BE2C (cell line): ENCODE results near the gene ACE.

Experiments used
- DNase-seq: peaks from one replicate; pipeline ENCODE4 v3.0.0-alpha.2; 2020
- H3K27me3 ChIP-seq: fragments of 250-450 bp; sonication (Bioruptor Pico); 2 replicates; pipeline ENCODE4 v1.5.1; 2020; ENCODE audit warnings: mild to moderate bottlenecking
- H3K36me3 ChIP-seq: fragments of 250-450 bp; sonication (Bioruptor Pico); 2 replicates; pipeline ENCODE4 v1.5.1; 2020; ENCODE audit warnings: mild to moderate bottlenecking
- H3K4me1 ChIP-seq: fragments of 250-450 bp; sonication (Bioruptor Pico); 2 replicates; pipeline ENCODE4 v1.5.1; 2020
- H3K4me3 ChIP-seq: 2 replicates; pipeline ENCODE4 v1.5.1; 2011; ENCODE audit warnings: low read depth, low read length
- H3K9me3 ChIP-seq: fragments of 250-450 bp; sonication (Bioruptor Pico); 2 replicates; pipeline ENCODE4 v1.5.1; 2020
- CTCF ChIP-seq: IDR thresholded peaks from 2 replicates; pipeline ENCODE4 v1.5.1; 2012; ENCODE audit warnings: mild to moderate bottlenecking, low read depth, low read length

ACE gene

GRCh38 chr17:63474586-63475460, 2.0 kb upstream of the ACE start:
- H3K27me3 ChIP-seq: no peaks in the 10 kb centered on the region
- no peak for DNase-seq
- no peak for TF ChIP-seq CTCF
- no peaks in the 10 kb centered on the region for H3K9me3 ChIP-seq
- peaks cover 39% of the 10 kb centered on the region for H3K4me1 ChIP-seq
- H3K4me3 ChIP-seq: no peak overlapping the region
- H3K36me3 ChIP-seq: no peaks in the 10 kb centered on the region

- no peak for TF ChIP-seq CTCF
- Histone ChIP-seq H3K9me3 (no peaks in the 10 kb centered on the region), H3K4me1 (peaks cover 46% of the 10 kb centered on the region), H3K36me3 (peaks cover 4% of the 10 kb centered on the region; the same call in 1 of the 2 replicates), H3K4me3 (peak overlapping the region; percentile 81), H3K27me3 (no peaks in the 10 kb centered on the region)
- peak; percentile 54 for DNase-seq
These were observed 1.1 kb upstream of the ACE start for GRCh38 chr17:63475491-63476412.

- Histone ChIP-seq H3K4me3 (peak overlapping the region; percentile 81), H3K36me3 (peaks cover 6% of the 10 kb centered on the region), H3K27me3 (no peaks in the 10 kb centered on the region), H3K4me1 (peaks cover 49% of the 10 kb centered on the region), H3K9me3 (no peaks in the 10 kb centered on the region)
- DNase-seq: peak; percentile 71
- no peak for TF ChIP-seq CTCF
These were observed 405 bp upstream of the ACE start for GRCh38 chr17:63476459-63476853.

DNA sequence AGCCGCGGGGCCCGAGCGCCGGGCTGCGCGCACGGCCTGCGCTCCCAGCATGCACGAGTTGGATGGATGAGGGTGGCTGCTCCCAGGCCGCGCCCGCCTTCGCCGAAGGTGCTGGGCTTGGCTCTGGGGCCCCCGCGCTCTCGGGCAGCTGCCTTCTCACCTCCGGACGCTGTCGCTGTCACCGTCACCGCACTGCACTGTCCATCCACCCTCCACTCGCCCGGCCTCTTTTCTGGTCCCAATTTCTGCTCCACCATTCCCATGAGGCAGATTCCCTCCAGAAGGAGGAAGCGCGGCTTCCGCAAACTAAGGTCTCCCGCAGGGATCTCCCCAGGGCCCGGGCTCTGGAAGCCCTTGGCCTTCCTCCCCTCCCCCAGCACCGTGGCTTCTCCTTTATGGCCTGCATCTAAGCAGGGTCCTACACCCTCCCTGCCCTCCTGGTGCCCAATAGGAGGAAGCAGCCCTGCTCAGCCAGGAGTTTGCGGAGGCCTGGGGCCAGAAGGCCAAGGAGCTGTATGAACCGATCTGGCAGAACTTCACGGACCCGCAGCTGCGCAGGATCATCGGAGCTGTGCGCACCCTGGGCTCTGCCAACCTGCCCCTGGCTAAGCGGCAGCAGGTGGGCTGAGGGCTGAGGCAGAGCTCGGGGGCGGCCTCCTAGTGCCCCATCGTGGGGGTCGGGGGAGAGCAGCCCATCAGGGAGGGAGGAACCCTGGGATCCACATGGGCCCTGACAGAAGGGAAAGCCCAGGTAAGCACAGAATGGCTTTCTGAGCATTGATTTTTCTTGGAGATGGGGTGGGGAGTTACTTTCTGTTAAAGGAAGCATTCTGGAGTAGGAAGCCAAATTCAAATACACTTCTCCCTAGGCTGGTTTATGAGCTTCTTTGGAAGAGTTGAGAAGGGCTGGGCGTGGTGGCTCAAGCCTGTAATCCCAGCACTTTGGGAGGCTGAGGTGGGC, 899 bp downstream of the ACE start:
- peaks cover 53% of the 10 kb centered on the region for H3K4me1 ChIP-seq
- H3K36me3 ChIP-seq: peaks cover 18% of the 10 kb centered on the region
- no peak for TF ChIP-seq CTCF
- peak; percentile 67 for DNase-seq
- no peaks in the 10 kb centered on the region for H3K9me3 ChIP-seq
- peak overlapping the region; percentile 81 for H3K4me3 ChIP-seq
- H3K27me3 ChIP-seq: no peaks in the 10 kb centered on the region

DNA sequence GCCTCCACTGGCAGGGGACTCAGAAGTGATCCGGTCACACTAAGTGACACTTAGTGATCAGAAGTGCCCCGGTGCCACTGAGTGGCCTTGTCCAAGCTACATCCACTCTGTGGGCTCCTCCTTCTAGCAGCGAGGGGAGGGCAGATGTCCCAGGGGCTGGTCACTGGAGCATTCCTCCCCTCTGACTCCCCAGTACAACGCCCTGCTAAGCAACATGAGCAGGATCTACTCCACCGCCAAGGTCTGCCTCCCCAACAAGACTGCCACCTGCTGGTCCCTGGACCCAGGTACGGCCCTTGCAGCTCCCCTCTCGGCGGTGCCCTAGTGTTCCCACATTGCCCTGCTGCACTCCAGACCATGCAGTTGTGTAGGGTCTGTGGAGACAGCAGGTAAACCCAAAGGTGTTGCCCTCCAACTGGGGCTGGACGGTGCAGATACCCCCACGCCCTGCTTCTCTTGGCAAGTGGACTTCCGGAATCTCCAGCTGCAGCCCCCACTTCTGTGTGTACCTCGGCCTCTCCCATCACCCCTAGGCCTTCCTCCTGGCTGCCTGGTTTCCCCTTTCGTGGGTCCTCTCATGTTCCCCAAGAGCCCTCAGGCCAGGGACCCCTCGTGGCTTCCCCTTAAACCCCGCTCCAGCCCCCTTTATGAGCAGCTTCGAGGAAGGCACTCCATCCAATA, 2.1 kb downstream of the ACE start:
- peaks cover 24% of the 10 kb centered on the region for H3K36me3 ChIP-seq
- H3K27me3 ChIP-seq: no peaks in the 10 kb centered on the region
- H3K9me3 ChIP-seq: no peaks in the 10 kb centered on the region
- peak overlapping the region; percentile 81 for H3K4me3 ChIP-seq
- peaks cover 49% of the 10 kb centered on the region for H3K4me1 ChIP-seq
- peak; percentile 92 for DNase-seq
- TF ChIP-seq CTCF: peak; percentile 92
